ENCODE measurements around the gene SNN.

SNN gene

GRCh38 chr16:11667824-11668622, at the start of gene SNN:
TSS of gene SNN (plus strand) at chr16:11668455. CDS start at chr16:11676060, 7,605 bp downstream.
- peak; percentile 92 for DNase-seq

DNA sequence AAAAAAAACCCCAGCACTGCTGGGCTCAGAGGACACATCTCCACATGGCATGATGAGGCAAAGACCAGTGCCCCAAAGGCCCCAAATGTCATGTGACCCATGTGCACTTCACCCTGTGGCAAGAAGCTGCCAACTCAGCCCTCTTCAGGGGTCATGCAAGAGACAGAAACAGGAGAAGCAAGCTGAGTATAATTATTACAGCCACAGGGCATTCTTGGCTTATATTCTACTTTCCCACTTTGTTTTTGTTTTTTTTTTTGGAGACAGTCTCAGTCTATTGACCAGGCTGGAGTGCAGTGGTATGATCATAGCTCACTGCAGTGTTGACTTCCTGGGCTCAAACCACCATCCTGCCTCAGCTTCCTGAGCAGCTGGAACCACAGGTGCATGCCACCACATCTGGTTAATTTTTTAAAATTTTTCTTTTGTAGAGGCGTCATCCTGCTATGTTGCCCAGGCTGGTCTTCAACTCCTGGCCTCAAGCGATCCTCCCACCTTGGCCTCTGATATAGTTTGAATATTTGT, 48.9 kb upstream of the SNN start:
- no peak for DNase-seq

DNA sequence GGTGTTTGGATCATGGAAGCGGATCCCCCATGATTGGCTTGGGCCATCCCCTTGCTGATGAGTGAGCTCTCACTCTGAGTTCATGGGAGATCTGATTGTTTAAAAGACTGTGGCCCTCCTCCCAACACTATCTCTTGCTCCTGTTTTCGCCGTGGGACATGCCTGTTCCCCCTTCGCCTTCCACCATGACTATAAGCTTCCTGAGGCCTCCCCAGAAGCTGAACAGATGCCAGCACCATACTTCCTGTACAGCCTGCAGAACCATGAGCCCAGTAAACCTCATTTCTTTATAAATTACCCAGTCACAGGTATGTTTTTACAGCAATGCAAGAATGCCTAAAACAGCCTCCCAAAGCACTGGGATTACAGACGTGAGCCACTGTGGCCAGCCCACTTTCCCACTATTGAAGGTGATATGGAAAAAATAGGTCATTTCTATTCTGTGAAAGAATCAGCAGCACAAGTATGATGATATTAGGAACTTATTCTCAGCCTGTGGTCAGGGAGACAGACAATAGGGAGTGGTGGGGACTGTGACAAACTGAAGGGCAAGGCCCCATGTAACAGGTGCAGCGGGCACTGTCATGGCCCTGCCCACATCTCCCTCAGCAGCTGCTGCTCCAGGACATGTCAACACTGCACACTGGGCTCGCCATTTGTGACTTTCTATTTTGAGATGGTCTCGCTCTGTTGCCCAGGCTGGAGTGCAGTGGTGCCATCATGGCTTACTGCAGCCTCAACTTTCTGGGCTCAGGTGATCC, 47.8 kb upstream of the SNN start:
- no peak for DNase-seq

GRCh38 chr16:11621539-11621919, 46.7 kb upstream of the SNN start:
- no peak for DNase-seq

GRCh38 chr16:11621920-11622651, 46.2 kb upstream of the SNN start:
- no peak for DNase-seq

GRCh38 chr16:11624205-11624604, 44.0 kb upstream of the SNN start:
- no peak for DNase-seq

DNA sequence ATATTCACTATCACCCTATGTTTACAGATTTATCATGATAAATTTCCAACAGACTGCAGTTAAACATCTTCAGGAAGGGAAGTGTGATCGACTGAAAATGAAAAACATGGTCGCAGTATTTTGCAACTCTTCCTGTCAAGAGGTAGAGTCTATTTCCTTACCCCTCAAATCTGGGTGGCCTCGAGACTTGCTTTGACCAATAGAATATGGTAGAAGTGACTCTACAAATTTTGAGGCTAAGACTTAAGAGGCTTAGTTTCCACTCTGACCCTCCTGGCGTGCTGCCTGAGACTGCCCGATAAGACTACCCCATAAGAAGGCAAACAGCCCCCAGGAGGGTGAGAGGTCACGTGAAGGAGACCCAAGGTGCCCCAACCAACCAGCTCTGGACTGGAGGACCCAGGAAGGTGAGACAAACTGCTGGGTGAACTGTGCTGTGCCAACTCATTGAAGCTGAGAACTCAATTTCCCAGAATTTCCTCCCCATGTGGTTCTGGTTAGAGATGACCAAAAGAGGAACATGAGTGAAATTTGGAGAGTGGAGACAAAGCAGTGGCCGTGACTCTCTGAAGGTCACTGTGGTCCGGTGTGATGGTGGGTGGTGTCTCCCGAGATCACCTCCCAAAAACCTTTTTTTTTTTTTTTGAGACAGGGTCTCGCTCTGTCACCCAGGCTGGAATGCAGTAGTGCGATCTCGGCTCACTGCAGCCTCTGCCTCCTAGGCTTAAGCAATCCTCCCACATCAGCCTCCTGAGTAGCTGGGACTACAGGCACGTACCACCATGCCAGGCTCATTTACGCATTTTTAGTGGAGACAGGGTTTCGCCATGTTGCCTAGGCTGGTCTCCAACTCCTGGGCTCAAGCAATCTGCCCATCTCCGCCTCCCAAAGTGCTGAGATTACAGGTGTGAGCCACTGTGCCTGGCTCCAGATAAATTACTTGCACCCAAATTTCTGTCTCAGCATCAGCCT, 43.3 kb upstream of the SNN start:
- DNase-seq: no peak

DNA sequence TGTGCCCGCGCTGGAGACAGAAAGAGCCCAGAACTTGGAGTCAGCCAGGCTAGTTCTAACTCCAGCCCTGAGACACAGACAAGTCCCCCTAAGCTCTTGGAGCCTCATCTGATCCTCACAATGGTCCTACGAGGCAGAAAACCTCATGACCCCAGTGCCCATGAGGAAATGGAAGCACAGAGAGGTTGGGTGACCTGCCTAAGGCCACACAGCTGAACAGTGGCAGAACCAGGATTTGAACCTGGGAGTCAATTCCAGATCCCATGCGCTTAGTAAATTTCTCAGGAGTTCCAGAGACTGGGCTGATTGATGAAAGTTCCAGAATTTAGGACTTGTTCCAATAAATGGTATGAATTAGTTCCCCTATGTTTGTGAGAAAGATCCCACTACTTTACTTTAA, 42.5 kb upstream of the SNN start:
- DNase-seq: no peak

GRCh38 chr16:11626657-11627291, 41.5 kb upstream of the SNN start:
- DNase-seq: no peak

DNA sequence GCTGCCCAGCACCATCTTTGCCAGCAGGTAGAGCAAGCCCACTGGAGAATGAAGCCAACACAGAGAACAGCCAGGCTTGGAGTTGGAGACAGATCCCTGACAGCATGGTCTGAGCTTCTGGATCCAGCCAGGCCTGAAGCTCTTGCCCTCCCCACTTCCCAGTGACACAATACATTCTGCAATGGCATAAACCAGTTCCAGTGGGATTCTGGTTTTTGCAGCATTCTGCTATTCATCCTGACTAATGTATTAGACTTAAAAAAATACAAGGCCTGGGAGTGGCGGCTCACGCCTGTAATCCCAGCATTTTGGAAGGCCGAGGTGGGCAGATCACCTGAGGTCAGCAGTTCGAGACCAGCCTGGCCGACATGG, 41.0 kb upstream of the SNN start:
- DNase-seq: no peak

DNA sequence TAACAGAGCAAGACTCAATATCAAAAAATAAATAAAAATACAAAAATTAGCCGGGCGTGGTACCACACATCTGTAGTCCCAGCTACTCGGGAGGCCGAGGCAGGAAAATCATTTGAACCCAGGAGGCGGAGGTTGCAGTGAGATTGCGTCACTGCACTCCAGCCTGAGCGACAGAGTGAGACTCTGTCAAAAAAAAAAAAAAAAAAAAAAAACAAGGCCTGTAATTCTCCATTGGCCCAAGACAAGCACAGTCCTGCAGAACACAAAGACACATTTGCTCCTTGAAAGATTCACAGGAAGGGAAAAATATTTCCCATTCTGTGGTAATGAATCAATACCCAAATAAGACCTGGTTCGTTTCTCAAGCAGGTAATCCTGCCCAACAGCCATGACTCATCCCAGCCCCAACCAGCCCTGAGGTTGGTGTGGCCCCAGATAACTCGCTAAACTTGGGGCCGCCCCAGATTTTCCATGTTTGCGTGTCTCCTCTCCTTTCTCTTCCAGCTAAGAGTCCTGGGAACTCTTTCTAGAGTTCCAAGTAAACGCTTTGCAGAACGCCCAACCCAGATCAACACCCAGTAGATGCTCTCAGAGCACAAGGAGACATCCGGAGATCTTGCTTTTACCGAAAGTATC, 40.3 kb upstream of the SNN start:
- DNase-seq: no peak

DNA sequence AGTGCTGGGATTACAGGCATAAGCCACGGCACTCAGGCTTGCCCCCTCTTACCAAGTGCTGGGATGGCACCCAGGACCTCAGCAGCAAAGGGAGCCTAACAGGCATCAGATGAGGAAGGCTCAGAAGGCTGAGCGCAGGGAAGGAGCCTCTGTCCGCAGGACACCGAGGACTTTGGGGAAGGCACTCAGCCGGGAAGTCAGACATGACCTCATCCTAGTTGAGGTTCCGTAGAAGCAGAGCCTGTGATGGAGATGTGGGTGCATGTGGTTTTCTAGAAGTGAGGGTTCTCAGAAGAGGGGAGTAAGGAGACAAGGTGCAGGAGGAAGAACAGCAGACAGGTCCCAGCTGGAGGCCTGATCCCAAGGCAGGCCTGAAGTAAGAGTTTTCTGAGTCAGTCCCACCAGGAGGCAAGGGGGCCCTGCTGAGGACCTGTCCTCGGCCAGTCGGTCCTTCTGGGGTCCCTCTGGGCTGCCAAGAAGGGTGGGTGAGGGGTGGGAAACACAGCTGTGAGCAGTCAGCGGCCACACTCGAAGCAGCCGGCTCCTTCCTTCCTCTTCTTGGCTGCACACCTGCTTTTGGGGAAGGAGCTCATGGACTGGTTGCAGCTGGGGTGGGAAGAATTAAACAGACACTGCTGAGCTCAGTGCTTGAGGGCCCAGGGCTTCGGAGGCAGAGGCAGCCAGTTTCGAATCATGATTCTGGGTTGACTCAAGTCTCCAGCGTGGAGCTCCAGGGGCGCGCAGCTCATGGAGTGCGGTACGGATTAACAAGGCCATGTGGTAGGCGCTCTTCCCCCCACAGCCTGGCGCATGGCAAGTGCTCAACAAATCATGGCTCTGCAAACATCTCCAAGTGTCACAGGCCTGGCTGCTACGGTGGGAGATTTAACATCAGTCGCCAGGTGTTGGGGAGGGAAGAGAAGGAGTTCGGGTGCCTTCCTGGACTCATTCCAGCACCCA, 38.9 kb upstream of the SNN start:
- DNase-seq: no peak

- no peak for DNase-seq
These were observed 38.0 kb upstream of the SNN start for GRCh38 chr16:11630046-11630767.

DNA sequence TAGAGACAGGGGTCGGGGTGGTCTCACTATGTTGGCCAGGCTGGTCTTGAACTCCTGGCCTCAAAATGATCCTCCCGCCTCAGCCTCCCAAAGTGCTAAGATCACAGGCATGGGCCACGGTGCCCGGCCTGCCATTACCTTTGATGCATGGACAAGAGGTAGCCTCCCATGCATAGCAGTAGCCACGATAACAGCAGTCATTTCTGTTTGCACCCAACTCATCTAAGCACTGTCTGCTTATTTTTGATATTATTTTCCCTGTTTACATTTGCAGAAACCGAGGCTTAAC, 37.5 kb upstream of the SNN start:
- no peak for DNase-seq

DNA sequence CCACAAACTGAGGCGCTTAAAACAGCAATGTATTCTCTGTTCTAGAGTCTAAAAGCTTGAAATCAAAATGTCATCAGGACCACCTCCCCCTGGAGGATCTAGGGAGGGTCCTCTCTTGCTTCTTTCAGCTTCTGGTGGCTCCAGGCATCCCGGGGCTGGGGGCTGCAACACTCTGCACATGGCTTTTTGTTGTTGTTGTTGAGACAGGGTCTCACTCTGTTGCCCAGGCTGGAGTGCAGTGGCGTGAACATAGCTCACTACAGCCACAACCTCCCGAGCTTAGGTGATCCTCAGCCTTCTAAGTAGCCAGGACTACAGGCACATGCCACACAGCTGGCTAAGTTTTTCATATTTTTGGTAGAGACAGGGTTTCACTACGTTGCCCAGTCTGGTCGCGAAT, 37.0 kb upstream of the SNN start:
- DNase-seq: no peak

- no peak for DNase-seq
These were observed 35.8 kb upstream of the SNN start for GRCh38 chr16:11632455-11632939.

GRCh38 chr16:11633113-11633512, 35.1 kb upstream of the SNN start:
- no peak for DNase-seq

- no peak for DNase-seq
These were observed 33.9 kb upstream of the SNN start for GRCh38 chr16:11634312-11634711.

DNA sequence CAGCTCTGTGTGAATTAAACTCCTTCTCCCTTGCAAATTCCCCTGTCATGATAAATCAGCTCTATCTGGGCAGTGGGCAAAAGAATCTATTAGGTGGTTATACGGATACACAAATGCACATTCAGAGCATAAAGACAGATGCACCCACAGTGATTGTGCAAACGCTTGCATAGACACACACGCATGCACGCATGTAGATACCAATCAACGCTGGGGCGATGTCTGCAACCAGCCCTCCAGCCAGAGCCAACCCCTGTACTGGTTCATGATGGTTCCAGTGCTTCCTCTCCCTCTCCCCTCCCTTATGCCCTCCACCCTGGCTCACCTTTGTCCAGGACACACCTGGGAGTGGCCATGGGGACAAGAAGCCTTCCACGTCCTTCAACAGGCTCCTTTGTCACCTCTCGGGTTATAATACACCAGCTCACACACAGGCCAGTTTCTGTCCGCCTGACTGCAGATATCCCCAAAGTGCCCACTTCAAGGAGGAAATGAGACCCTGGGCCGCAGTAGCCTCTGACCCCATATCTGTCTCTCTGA, 33.1 kb upstream of the SNN start:
- DNase-seq: no peak
